ENCODE data around the gene FARS2. TPM values are rescaled to one million over a fixed set of nuclear protein-coding genes. Genes with fewer than 3 reads are reported as not detected.

The FARS2 gene
- total RNA-seq, 1 experiment from 2014 or later: 15.0 TPM

DNA sequence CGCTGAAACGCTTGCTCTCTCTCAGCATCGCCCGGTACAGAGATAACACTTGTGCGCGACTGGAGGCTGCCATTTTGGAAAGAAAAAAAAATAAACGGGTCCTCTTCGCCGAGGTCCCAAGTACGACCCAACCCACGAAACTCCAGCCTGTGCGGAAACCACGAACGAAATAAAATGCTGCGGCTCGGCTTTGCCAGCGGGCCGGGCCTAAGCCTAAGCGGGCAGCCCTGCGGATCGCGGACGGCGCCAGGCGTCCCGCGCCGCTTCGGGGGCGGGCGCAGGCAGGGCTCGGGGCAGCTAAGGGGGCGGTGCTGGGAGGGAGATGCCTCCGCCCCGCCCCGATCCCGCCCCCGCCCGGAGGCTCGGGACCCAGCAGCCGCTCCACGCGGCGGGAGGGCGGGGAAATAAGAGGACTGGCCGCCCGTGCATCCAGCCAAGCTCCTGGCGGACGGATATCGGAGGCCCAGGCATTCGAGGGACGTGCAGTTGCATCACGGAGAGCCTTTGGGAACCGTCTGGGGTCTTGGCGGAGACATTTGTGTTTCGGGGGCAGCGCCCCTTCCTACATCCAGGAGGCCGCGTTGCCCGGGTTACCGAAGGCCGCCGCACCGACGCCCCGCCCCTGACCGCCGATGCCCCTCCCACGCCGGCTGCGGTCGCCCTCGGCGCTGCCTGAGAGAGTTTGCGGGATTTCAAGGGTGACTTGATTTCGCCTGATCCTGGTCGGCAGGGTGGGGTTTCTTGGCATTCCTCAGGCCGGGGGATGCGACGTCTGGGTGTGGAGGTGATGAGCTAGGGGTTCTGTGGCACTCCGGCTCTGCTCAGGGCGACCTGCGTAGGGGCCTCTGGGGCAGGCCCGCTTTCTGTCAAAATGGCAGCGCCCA is at the start of gene FARS2, which contains the start of gene LYRM4 (continued):
- TF ChIP-seq TCF7 (CRISPR knock-in tag; IDR thresholded peaks at IDR 0.05; ENCODE audit: low read depth): no peak
- no peak for TF ChIP-seq NFYB (CRISPR knock-in tag; conservative IDR thresholded peaks at IDR 0.05; ENCODE audit: low read depth)
- no peak for TF ChIP-seq NR2C2 (CRISPR knock-in tag; IDR thresholded peaks at IDR 0.05)
- no peak for TF ChIP-seq ZNF396 (CRISPR knock-in tag; IDR thresholded peaks at IDR 0.05; ENCODE audit: borderline replicate concordance)
- peak; percentile 52; the same call in 1 of the 2 replicates for TF ChIP-seq FOXP1 (CRISPR knock-in tag; IDR thresholded peaks at IDR 0.05; ENCODE audit: borderline replicate concordance)
- TF ChIP-seq NFE2L1 (CRISPR knock-in tag; IDR thresholded peaks at IDR 0.05): 0 out of 2 replicates have a peak, but pooled peaks have one; percentile 26
- no peak for TF ChIP-seq EMX1 (CRISPR knock-in tag; IDR thresholded peaks at IDR 0.05)
- TF ChIP-seq, protein P1, sequence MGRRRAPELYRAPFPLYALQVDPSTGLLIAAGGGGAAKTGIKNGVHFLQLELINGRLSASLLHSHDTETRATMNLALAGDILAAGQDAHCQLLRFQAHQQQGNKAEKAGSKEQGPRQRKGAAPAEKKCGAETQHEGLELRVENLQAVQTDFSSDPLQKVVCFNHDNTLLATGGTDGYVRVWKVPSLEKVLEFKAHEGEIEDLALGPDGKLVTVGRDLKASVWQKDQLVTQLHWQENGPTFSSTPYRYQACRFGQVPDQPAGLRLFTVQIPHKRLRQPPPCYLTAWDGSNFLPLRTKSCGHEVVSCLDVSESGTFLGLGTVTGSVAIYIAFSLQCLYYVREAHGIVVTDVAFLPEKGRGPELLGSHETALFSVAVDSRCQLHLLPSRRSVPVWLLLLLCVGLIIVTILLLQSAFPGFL (CRISPR knock-in tag; IDR thresholded peaks at IDR 0.05; ENCODE audit: borderline replicate concordance): no peak
- TF ChIP-seq, protein P2, sequence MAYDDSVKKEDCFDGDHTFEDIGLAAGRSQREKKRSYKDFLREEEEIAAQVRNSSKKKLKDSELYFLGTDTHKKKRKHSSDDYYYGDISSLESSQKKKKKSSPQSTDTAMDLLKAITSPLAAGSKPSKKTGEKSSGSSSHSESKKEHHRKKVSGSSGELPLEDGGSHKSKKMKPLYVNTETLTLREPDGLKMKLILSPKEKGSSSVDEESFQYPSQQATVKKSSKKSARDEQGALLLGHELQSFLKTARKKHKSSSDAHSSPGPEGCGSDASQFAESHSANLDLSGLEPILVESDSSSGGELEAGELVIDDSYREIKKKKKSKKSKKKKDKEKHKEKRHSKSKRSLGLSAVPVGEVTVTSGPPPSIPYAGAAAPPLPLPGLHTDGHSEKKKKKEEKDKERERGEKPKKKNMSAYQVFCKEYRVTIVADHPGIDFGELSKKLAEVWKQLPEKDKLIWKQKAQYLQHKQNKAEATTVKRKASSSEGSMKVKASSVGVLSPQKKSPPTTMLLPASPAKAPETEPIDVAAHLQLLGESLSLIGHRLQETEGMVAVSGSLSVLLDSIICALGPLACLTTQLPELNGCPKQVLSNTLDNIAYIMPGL (CRISPR knock-in tag; IDR thresholded peaks at IDR 0.05): 0 out of 2 replicates have a peak, but pooled peaks have one; percentile 43
- peak; percentile 51; the same call in 1 of the 2 replicates for TF ChIP-seq FOXK1 (CRISPR knock-in tag; IDR thresholded peaks at IDR 0.05)
- no peak for TF ChIP-seq SMAD4 (CRISPR knock-in tag; IDR thresholded peaks at IDR 0.05)
- TF ChIP-seq ZBTB21 (CRISPR knock-in tag; IDR thresholded peaks at IDR 0.05; ENCODE audit: borderline replicate concordance): no peak

DNA sequence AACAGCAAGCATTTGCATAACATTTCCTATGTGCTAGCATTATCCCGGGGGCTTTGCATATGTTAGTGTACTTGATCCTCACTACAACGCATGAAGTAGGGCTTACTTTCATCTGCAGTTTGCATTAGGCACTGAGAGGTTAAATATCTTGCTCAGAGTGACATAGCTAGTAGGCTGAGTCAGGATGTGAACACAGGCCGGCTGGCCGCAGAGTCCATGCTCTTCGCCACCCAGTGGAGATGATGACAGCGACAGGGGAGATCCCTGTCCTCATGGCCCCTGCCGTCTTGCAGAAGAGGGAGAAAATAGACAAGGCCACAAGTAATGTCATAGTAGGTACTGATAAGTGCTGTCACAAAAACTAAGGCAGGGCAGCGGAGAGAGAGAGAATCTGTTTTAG is 47.5 kb upstream of the FARS2 start:
- no peak for ATAC-seq
- no peak overlapping the region for H3K4me3 Mint-ChIP-seq
- ChIA-PET CTCF (interaction anchor here (0.7 to 2.7 kb wide), 17 partner anchors 8 to 190 kb away, joined by 3 to 28 read pairs (median 4); no protein-coding TSS in a partner anchor), POLR2A (no interaction called here)
- H3K27me3 Mint-ChIP-seq (ENCODE audit: low read depth): no peaks in the 10 kb centered on the region
- TF ChIP-seq, protein P3, sequence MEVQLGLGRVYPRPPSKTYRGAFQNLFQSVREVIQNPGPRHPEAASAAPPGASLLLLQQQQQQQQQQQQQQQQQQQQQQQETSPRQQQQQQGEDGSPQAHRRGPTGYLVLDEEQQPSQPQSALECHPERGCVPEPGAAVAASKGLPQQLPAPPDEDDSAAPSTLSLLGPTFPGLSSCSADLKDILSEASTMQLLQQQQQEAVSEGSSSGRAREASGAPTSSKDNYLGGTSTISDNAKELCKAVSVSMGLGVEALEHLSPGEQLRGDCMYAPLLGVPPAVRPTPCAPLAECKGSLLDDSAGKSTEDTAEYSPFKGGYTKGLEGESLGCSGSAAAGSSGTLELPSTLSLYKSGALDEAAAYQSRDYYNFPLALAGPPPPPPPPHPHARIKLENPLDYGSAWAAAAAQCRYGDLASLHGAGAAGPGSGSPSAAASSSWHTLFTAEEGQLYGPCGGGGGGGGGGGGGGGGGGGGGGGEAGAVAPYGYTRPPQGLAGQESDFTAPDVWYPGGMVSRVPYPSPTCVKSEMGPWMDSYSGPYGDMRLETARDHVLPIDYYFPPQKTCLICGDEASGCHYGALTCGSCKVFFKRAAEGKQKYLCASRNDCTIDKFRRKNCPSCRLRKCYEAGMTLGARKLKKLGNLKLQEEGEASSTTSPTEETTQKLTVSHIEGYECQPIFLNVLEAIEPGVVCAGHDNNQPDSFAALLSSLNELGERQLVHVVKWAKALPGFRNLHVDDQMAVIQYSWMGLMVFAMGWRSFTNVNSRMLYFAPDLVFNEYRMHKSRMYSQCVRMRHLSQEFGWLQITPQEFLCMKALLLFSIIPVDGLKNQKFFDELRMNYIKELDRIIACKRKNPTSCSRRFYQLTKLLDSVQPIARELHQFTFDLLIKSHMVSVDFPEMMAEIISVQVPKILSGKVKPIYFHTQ (CRISPR knock-in tag; IDR thresholded peaks at IDR 0.05): no peak
- TF ChIP-seq TCF7 (CRISPR knock-in tag; IDR thresholded peaks at IDR 0.05; ENCODE audit: low read depth) (no peak), GABPB1 (CRISPR knock-in tag; IDR thresholded peaks at IDR 0.05) (no peak), ZNF416 (CRISPR knock-in tag; IDR thresholded peaks at IDR 0.05) (no peak)
- TF ChIP-seq, protein P4, sequence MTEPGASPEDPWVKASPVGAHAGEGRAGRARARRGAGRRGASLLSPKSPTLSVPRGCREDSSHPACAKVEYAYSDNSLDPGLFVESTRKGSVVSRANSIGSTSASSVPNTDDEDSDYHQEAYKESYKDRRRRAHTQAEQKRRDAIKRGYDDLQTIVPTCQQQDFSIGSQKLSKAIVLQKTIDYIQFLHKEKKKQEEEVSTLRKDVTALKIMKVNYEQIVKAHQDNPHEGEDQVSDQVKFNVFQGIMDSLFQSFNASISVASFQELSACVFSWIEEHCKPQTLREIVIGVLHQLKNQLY (CRISPR knock-in tag; IDR thresholded peaks at IDR 0.05): no peak
- TF ChIP-seq, protein P5, sequence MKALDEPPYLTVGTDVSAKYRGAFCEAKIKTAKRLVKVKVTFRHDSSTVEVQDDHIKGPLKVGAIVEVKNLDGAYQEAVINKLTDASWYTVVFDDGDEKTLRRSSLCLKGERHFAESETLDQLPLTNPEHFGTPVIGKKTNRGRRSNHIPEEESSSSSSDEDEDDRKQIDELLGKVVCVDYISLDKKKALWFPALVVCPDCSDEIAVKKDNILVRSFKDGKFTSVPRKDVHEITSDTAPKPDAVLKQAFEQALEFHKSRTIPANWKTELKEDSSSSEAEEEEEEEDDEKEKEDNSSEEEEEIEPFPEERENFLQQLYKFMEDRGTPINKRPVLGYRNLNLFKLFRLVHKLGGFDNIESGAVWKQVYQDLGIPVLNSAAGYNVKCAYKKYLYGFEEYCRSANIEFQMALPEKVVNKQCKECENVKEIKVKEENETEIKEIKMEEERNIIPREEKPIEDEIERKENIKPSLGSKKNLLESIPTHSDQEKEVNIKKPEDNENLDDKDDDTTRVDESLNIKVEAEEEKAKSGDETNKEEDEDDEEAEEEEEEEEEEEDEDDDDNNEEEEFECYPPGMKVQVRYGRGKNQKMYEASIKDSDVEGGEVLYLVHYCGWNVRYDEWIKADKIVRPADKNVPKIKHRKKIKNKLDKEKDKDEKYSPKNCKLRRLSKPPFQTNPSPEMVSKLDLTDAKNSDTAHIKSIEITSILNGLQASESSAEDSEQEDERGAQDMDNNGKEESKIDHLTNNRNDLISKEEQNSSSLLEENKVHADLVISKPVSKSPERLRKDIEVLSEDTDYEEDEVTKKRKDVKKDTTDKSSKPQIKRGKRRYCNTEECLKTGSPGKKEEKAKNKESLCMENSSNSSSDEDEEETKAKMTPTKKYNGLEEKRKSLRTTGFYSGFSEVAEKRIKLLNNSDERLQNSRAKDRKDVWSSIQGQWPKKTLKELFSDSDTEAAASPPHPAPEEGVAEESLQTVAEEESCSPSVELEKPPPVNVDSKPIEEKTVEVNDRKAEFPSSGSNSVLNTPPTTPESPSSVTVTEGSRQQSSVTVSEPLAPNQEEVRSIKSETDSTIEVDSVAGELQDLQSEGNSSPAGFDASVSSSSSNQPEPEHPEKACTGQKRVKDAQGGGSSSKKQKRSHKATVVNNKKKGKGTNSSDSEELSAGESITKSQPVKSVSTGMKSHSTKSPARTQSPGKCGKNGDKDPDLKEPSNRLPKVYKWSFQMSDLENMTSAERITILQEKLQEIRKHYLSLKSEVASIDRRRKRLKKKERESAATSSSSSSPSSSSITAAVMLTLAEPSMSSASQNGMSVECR (CRISPR knock-in tag; IDR thresholded peaks at IDR 0.05; ENCODE audit: borderline replicate concordance): no peak
- TF ChIP-seq, protein P6, sequence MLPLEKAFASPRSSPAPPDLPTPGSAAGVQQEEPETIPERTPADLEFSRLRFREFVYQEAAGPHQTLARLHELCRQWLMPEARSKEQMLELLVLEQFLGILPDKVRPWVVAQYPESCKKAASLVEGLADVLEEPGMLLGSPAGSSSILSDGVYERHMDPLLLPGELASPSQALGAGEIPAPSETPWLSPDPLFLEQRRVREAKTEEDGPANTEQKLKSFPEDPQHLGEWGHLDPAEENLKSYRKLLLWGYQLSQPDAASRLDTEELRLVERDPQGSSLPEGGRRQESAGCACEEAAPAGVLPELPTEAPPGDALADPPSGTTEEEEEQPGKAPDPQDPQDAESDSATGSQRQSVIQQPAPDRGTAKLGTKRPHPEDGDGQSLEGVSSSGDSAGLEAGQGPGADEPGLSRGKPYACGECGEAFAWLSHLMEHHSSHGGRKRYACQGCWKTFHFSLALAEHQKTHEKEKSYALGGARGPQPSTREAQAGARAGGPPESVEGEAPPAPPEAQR (CRISPR knock-in tag; IDR thresholded peaks at IDR 0.05): no peak
- TF ChIP-seq, protein P7, sequence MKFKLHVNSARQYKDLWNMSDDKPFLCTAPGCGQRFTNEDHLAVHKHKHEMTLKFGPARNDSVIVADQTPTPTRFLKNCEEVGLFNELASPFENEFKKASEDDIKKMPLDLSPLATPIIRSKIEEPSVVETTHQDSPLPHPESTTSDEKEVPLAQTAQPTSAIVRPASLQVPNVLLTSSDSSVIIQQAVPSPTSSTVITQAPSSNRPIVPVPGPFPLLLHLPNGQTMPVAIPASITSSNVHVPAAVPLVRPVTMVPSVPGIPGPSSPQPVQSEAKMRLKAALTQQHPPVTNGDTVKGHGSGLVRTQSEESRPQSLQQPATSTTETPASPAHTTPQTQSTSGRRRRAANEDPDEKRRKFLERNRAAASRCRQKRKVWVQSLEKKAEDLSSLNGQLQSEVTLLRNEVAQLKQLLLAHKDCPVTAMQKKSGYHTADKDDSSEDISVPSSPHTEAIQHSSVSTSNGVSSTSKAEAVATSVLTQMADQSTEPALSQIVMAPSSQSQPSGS (CRISPR knock-in tag; IDR thresholded peaks at IDR 0.05; ENCODE audit: borderline replicate concordance, low read depth): no peak
- TF ChIP-seq, protein P8, sequence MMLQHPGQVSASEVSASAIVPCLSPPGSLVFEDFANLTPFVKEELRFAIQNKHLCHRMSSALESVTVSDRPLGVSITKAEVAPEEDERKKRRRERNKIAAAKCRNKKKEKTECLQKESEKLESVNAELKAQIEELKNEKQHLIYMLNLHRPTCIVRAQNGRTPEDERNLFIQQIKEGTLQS (CRISPR knock-in tag; conservative IDR thresholded peaks at IDR 0.05): no peak
- no peak for DNase-seq (ENCODE audit: low spot score)
- no peak overlapping the region for H3K27ac Mint-ChIP-seq
- H3K36me3 Mint-ChIP-seq: peaks cover 15% of the 10 kb centered on the region
- H3K4me1 Mint-ChIP-seq: peaks cover 16% of the 10 kb centered on the region
- no peaks in the 10 kb centered on the region for H3K9me3 Mint-ChIP-seq

Data from WTC11 (cell line).